GM12892 (cell line): ENCODE results near the gene ARNT2.

ENCODE experiments used
- POLR2A ChIP-seq: IDR thresholded peaks from 2 replicates; pipeline ENCODE4 v1.6.1; 2011; ENCODE audit warnings: low read depth, low read length, control low read depth
- POLR2AphosphoS5 ChIP-seq: IDR thresholded peaks from 2 replicates; pipeline ENCODE4 v1.6.1; 2011; ENCODE audit warnings: low read depth, low read length, control low read depth
- TAF1 ChIP-seq: IDR thresholded peaks from 2 replicates; pipeline ENCODE4 v1.6.1; 2011; ENCODE audit warnings: low read depth, mild to moderate bottlenecking, control low read depth, low read length, borderline replicate concordance

GRCh38 chr15:80606511-80607071, 202.4 kb downstream of the ARNT2 start:
- TF ChIP-seq POLR2A (no peak), POLR2AphosphoS5 (no peak), TAF1 (no peak)
